Breast epithelium (tissue), 3 donors: ENCODE results near the gene METTL24.

Experiments
- CTCF ChIP-seq, 3 donors: fragments of 450-650 bp; IDR thresholded peaks; one replicate each; pipeline ENCODE4 v1.5.1; 2016 to 2017; ENCODE audit warnings: antibody characterized with exemption in 3 of 3, mild to moderate bottlenecking in 3 of 3, moderate library complexity in 3 of 3
- POLR2A ChIP-seq: fragments of 450-650 bp; IDR thresholded peaks from one replicate; pipeline ENCODE4 v1.6.1; 2016; ENCODE audit warnings: antibody characterized with exemption, mild to moderate bottlenecking, moderate library complexity
- POLR2AphosphoS5 ChIP-seq, 3 donors: sonication (generic); formaldehyde crosslinking; IDR thresholded peaks; one replicate each; pipeline ENCODE4 v1.6.1; 2017; ENCODE audit warnings: antibody characterized with exemption in 3 of 3

- TF ChIP-seq POLR2AphosphoS5 (IDR thresholded peaks at IDR 0.05) (no peak), POLR2A (no peak), CTCF (IDR thresholded peaks at IDR 0.05) (no peak)
Measured at GRCh38 chr6:110331390-110331789, 26.8 kb downstream of the METTL24 start.
